Ascending aorta (tissue), 2 donors: ENCODE data around the gene CYP20A1. TPM values are rescaled to one million over a fixed set of nuclear protein-coding genes. Genes with fewer than 3 reads are reported as not detected.

Source experiments
- DNase-seq, 2 donors: peaks; one replicate each; pipeline ENCODE4 v3.0.0-alpha.2; 2019; ENCODE audit warnings: low spot score in 2 of 2
- H3K27ac ChIP-seq, 2 donors: fragments of 200-600 bp; sonication (generic); one replicate each; pipeline ENCODE4 v1.5.1; 2016 to 2017; ENCODE audit warnings: mild to moderate bottlenecking in 1 of 2
- H3K27me3 ChIP-seq: fragments of 200-600 bp; sonication (generic); one replicate; pipeline ENCODE4 v1.5.1; 2017
- H3K36me3 ChIP-seq, 2 donors: fragments of 200-600 bp; sonication (generic); one replicate each; pipeline ENCODE4 v1.5.1; 2016
- H3K4me1 ChIP-seq, 2 donors: fragments of 200-600 bp; sonication (generic); one replicate each; pipeline ENCODE4 v1.5.1; 2016 to 2017; ENCODE audit warnings: mild to moderate bottlenecking in 1 of 2
- H3K4me3 ChIP-seq, 2 donors: fragments of 200-600 bp; sonication (generic); one replicate each; pipeline ENCODE4 v1.5.1; 2016 to 2017; ENCODE audit warnings: mild to moderate bottlenecking in 1 of 2
- H3K9me3 ChIP-seq, 2 donors: fragments of 200-600 bp; sonication (generic); one replicate each; pipeline ENCODE4 v1.5.1; 2016
- CTCF ChIP-seq, 3 experiments: fragments of 200-600 bp in 2 of 3; fragments of 450-650 bp in 1 of 3; sonication (generic) in 2 of 3; IDR thresholded peaks; one replicate each; pipeline ENCODE4 v1.5.1; 2016 to 2019; ENCODE audit warnings: antibody characterized with exemption in 3 of 3, mild to moderate bottlenecking in 1 of 3, moderate library complexity in 1 of 3
- intact Hi-C: fragments of 100-400 bp; cut with DNase I; formaldehyde crosslinking; loops from one replicate; pipeline ENCODE4 v1.15.1; 2023
- total RNA-seq: library from RNA; depleted of rRNA; stranded (reverse); fragments of >200 nt; gene quantifications from one replicate; pipeline ENCODE4 v1.1.0, GENCODE V29; 2016

Gene CYP20A1
- total RNA-seq, 1 donor from 2014 or later: 13.6 TPM

GRCh38 chr2:203344667-203345066, 105.8 kb downstream of the CYP20A1 start:
- Histone ChIP-seq H3K27me3 (no peaks in the 10 kb centered on the region), H3K4me1 (peaks cover 0 to 20% of the 10 kb centered on the region in 2 donors), H3K27ac (no peak overlapping the region), H3K4me3 (no peak overlapping the region), H3K9me3 (no peaks in the 10 kb centered on the region), H3K36me3 (peaks cover 0 to 6% of the 10 kb centered on the region in 2 donors)
- DNase-seq: no peak
- intact Hi-C loops: no loop called here
- TF ChIP-seq CTCF (IDR thresholded peaks at IDR 0.05): no peak

GRCh38 chr2:203346612-203347011, 107.8 kb downstream of the CYP20A1 start:
- TF ChIP-seq CTCF (IDR thresholded peaks at IDR 0.05): no peak
- H3K27ac ChIP-seq: no peak overlapping the region
- peaks cover 0 to 7% of the 10 kb centered on the region in 2 donors for H3K4me1 ChIP-seq
- intact Hi-C loops: no loop called here
- DNase-seq: no peak
- no peaks in the 10 kb centered on the region for H3K9me3 ChIP-seq
- H3K36me3 ChIP-seq: peaks cover 0 to 6% of the 10 kb centered on the region in 2 donors
- no peak overlapping the region for H3K4me3 ChIP-seq
- H3K27me3 ChIP-seq: no peaks in the 10 kb centered on the region

- Histone ChIP-seq H3K4me1 (no peaks in the 10 kb centered on the region), H3K4me3 (no peak overlapping the region), H3K9me3 (no peaks in the 10 kb centered on the region), H3K27me3 (no peaks in the 10 kb centered on the region), H3K27ac (no peak overlapping the region), H3K36me3 (peaks cover 0 to 10% of the 10 kb centered on the region in 2 donors)
- intact Hi-C loops: no loop called here
- no peak for TF ChIP-seq CTCF (IDR thresholded peaks at IDR 0.05)
- no peak for DNase-seq
These were observed 108.6 kb downstream of the CYP20A1 start for GRCh38 chr2:203347375-203347774.

GRCh38 chr2:203352604-203353255, 113.9 kb downstream of the CYP20A1 start:
- Histone ChIP-seq H3K27ac (no peak overlapping the region), H3K4me1 (no peaks in the 10 kb centered on the region), H3K36me3 (peaks cover 2 to 9% of the 10 kb centered on the region in 2 donors), H3K4me3 (no peak overlapping the region), H3K27me3 (no peaks in the 10 kb centered on the region), H3K9me3 (no peaks in the 10 kb centered on the region)
- intact Hi-C loops: no loop called here
- no peak for TF ChIP-seq CTCF (IDR thresholded peaks at IDR 0.05)
- no peak for DNase-seq

GRCh38 chr2:203354966-203355365, 116.1 kb downstream of the CYP20A1 start:
- Histone ChIP-seq H3K27ac (no peak overlapping the region), H3K4me1 (no peaks in the 10 kb centered on the region), H3K9me3 (no peaks in the 10 kb centered on the region), H3K36me3 (peaks cover 2 to 9% of the 10 kb centered on the region in 2 donors), H3K4me3 (no peak overlapping the region), H3K27me3 (no peaks in the 10 kb centered on the region)
- intact Hi-C loops: no loop called here
- TF ChIP-seq CTCF (IDR thresholded peaks at IDR 0.05): no peak
- no peak for DNase-seq

Other genes starting within 250 kb of the CYP20A1 start
- gene NBEAL1, start 224.1 kb upstream of the CYP20A1 start, total RNA-seq: 33.0 TPM
- 69.1 TPM for gene ABI2, start 89.4 kb downstream of the CYP20A1 start, total RNA-seq